ENCODE data around the gene FTO.
A peak's percentile ranks its signal among the peaks of the same experiment; 100 is the strongest.

FTO gene

GRCh38 chr16:53864819-53865493 is 161.0 kb downstream of the FTO start:
- no peak for TF ChIP-seq CTCF (IDR thresholded peaks at IDR 0.05; ENCODE audit: insufficient read depth, low read length, missing control alignments)
- H3K4me3 ChIP-seq (ENCODE audit: low read depth, low read length): no peak overlapping the region
- no peak for DNase-seq (ENCODE audit: low read depth, low spot score)
- ChIA-PET CTCF (interaction anchor here (0.9 kb wide), 1 partner anchor 26 kb away, joined by 3 read pairs; no protein-coding TSS in a partner anchor), POLR2A (no interaction called here)

GRCh38 chr16:53865494-53865863 is 161.5 kb downstream of the FTO start:
- CTCF ChIA-PET: no interaction called here

GRCh38 chr16:53866520-53866919 is 162.6 kb downstream of the FTO start:
- TF ChIP-seq CTCF (IDR thresholded peaks at IDR 0.05; ENCODE audit: insufficient read depth, low read length, missing control alignments): no peak
- CTCF ChIA-PET: no interaction called here

More at GRCh38 chr16:53865494-53865863, 161.5 kb downstream of the FTO start:
- no peak for DNase-seq (ENCODE audit: low read depth, low spot score)
- TF ChIP-seq CTCF (IDR thresholded peaks at IDR 0.05; ENCODE audit: insufficient read depth, low read length, missing control alignments): no peak
- POLR2A ChIA-PET: no interaction called here
- no peak overlapping the region for H3K4me3 ChIP-seq (ENCODE audit: low read depth, low read length)

GRCh38 chr16:53870831-53871230 is 166.9 kb downstream of the FTO start:
- TF ChIP-seq CTCF (IDR thresholded peaks at IDR 0.05; ENCODE audit: insufficient read depth, low read length, missing control alignments): no peak
- ChIA-PET CTCF (interaction anchor here (0.7 kb wide), 1 partner anchor 9 kb away, joined by 3 read pairs; no protein-coding TSS in a partner anchor), POLR2A (no interaction called here)

More at GRCh38 chr16:53866520-53866919, 162.6 kb downstream of the FTO start:
- no peak overlapping the region for H3K4me3 ChIP-seq (ENCODE audit: low read depth, low read length)
- no peak for DNase-seq (ENCODE audit: low read depth, low spot score)
- POLR2A ChIA-PET: no interaction called here

GRCh38 chr16:53872248-53873221 is 168.6 kb downstream of the FTO start:
- CTCF ChIA-PET: no interaction called here
- DNase-seq (ENCODE audit: low read depth, low spot score): peak; percentile 79
- TF ChIP-seq CTCF (IDR thresholded peaks at IDR 0.05; ENCODE audit: insufficient read depth, low read length, missing control alignments): no peak
- POLR2A ChIA-PET: no interaction called here
- no peak overlapping the region for H3K4me3 ChIP-seq (ENCODE audit: low read depth, low read length)

More at GRCh38 chr16:53870831-53871230, 166.9 kb downstream of the FTO start:
- no peak for DNase-seq (ENCODE audit: low read depth, low spot score)
- no peak overlapping the region for H3K4me3 ChIP-seq (ENCODE audit: low read depth, low read length)

GRCh38 chr16:53876811-53877210 is 172.9 kb downstream of the FTO start:
- CTCF ChIA-PET: interaction anchor here (5.3 kb wide), 1 partner anchor 15 kb away, joined by 51 read pairs; no protein-coding TSS in a partner anchor
- no peak overlapping the region for H3K4me3 ChIP-seq (ENCODE audit: low read depth, low read length)
- no peak for DNase-seq (ENCODE audit: low read depth, low spot score)
- no peak for TF ChIP-seq CTCF (IDR thresholded peaks at IDR 0.05; ENCODE audit: insufficient read depth, low read length, missing control alignments)
- POLR2A ChIA-PET: no interaction called here
